ENCODE data around the gene SHROOM3. TPM values are rescaled to one million over a fixed set of nuclear protein-coding genes. Genes with fewer than 3 reads are reported as not detected.

The SHROOM3 gene
- total and polyA plus RNA-seq, 2 of the 13 experiments (the other 11 are each of a cell fraction or from before 2014, with no cell fraction given) = 0.01 TPM; not detected in 1

DNA sequence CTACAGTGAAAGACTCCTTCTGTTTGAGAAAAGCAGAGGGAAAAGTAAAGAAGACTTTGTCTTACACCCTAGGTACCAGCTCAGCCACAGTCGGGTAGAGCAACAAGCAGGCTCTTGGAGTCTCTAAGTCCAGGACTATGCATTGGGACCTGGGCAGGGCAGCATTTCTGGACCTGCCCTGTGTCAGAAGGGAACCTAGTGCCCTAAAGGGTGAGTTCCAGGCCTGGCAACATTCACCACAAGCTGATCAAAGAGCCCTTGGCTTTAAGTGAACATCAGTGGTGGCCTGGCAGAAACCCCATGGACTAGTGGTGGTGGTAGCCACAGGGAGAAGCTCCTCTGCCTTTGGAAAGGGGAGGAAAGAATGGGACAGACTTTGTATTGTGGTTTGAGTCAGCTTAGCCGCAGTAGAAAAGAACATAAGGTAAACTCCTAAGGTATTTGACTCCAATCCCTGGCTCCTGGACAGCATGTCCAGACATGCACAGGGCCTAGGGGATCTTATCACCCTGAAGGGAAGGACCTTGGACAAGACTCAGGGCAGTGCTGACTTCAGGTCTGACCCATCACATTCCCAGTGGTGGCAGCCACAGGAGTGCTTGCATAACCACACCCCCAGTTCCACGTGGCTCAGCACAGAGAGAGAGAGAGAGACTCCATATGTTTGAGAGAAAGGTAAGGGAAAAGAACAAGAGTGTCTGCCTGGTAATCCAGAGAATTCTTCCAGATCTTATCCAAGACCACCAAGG, 46.7 kb upstream of the SHROOM3 start (continued):
- TF ChIP-seq, protein P1, sequence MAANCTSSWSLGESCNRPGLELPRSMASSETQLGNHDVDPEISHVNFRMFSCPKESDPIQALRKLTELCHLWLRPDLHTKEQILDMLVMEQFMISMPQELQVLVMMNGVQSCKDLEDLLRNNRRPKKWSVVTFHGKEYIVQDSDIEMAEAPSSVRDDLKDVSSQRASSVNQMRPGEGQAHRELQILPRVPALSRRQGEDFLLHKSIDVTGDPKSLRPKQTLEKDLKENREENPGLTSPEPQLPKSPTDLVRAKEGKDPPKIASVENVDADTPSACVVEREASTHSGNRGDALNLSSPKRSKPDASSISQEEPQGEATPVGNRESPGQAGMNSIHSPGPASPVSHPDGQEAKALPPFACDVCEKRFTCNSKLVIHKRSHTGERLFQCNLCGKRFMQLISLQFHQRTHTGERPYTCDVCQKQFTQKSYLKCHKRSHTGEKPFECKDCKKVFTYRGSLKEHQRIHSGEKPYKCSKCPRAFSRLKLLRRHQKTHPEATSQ (CRISPR knock-in tag; IDR thresholded peaks at IDR 0.05; ENCODE audit: borderline replicate concordance) = no peak
- TF ChIP-seq, protein P2, sequence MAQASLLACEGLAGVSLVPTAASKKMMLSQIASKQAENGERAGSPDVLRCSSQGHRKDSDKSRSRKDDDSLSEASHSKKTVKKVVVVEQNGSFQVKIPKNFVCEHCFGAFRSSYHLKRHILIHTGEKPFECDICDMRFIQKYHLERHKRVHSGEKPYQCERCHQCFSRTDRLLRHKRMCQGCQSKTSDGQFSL (CRISPR knock-in tag; IDR thresholded peaks at IDR 0.05) = 0 out of 2 replicates have a peak, but pooled peaks have one; percentile 49
- TF ChIP-seq KMT2B (CRISPR knock-in tag; IDR thresholded peaks at IDR 0.05) = no peak
- TF ChIP-seq, protein P3, sequence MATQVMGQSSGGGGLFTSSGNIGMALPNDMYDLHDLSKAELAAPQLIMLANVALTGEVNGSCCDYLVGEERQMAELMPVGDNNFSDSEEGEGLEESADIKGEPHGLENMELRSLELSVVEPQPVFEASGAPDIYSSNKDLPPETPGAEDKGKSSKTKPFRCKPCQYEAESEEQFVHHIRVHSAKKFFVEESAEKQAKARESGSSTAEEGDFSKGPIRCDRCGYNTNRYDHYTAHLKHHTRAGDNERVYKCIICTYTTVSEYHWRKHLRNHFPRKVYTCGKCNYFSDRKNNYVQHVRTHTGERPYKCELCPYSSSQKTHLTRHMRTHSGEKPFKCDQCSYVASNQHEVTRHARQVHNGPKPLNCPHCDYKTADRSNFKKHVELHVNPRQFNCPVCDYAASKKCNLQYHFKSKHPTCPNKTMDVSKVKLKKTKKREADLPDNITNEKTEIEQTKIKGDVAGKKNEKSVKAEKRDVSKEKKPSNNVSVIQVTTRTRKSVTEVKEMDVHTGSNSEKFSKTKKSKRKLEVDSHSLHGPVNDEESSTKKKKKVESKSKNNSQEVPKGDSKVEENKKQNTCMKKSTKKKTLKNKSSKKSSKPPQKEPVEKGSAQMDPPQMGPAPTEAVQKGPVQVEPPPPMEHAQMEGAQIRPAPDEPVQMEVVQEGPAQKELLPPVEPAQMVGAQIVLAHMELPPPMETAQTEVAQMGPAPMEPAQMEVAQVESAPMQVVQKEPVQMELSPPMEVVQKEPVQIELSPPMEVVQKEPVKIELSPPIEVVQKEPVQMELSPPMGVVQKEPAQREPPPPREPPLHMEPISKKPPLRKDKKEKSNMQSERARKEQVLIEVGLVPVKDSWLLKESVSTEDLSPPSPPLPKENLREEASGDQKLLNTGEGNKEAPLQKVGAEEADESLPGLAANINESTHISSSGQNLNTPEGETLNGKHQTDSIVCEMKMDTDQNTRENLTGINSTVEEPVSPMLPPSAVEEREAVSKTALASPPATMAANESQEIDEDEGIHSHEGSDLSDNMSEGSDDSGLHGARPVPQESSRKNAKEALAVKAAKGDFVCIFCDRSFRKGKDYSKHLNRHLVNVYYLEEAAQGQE (IDR thresholded peaks at IDR 0.05; ENCODE audit: borderline replicate concordance in 1 of 2, low read depth in 1 of 2, low read length in 2 of 2) = peak in 1 of 2 experiments; percentile 70; a peak in 3 of 4 replicates
- TF ChIP-seq THYN1 (CRISPR knock-in tag; IDR thresholded peaks at IDR 0.05; ENCODE audit: borderline replicate concordance, low read depth) = no peak
- TF ChIP-seq SP4 (CRISPR knock-in tag; IDR thresholded peaks at IDR 0.05) = no peak
- TF ChIP-seq SMYD3 (CRISPR knock-in tag; IDR thresholded peaks at IDR 0.05) = no peak
- TF ChIP-seq, protein P4, sequence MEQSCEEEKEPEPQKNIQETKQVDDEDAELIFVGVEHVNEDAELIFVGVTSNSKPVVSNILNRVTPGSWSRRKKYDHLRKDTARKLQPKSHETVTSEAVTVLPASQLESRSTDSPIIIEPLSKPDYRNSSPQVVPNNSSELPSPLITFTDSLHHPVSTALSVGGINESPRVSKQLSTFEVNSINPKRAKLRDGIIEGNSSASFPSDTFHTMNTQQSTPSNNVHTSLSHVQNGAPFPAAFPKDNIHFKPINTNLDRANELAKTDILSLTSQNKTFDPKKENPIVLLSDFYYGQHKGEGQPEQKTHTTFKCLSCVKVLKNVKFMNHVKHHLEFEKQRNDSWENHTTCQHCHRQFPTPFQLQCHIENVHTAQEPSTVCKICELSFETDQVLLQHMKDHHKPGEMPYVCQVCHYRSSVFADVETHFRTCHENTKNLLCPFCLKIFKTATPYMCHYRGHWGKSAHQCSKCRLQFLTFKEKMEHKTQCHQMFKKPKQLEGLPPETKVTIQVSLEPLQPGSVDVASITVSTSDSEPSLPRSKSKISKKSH (CRISPR knock-in tag; IDR thresholded peaks at IDR 0.05; ENCODE audit: borderline replicate concordance) = no peak
- TF ChIP-seq ZNF775 (CRISPR knock-in tag; IDR thresholded peaks at IDR 0.05; ENCODE audit: borderline replicate concordance) = no peak
- no peak for TF ChIP-seq ZNF816 (CRISPR knock-in tag; IDR thresholded peaks at IDR 0.05; ENCODE audit: borderline replicate concordance)
- no peak for TF ChIP-seq ELF3 (CRISPR knock-in tag; IDR thresholded peaks at IDR 0.05)
- no peak for TF ChIP-seq MYNN (CRISPR knock-in tag; IDR thresholded peaks at IDR 0.05; ENCODE audit: low read depth)
- TF ChIP-seq, protein P5, sequence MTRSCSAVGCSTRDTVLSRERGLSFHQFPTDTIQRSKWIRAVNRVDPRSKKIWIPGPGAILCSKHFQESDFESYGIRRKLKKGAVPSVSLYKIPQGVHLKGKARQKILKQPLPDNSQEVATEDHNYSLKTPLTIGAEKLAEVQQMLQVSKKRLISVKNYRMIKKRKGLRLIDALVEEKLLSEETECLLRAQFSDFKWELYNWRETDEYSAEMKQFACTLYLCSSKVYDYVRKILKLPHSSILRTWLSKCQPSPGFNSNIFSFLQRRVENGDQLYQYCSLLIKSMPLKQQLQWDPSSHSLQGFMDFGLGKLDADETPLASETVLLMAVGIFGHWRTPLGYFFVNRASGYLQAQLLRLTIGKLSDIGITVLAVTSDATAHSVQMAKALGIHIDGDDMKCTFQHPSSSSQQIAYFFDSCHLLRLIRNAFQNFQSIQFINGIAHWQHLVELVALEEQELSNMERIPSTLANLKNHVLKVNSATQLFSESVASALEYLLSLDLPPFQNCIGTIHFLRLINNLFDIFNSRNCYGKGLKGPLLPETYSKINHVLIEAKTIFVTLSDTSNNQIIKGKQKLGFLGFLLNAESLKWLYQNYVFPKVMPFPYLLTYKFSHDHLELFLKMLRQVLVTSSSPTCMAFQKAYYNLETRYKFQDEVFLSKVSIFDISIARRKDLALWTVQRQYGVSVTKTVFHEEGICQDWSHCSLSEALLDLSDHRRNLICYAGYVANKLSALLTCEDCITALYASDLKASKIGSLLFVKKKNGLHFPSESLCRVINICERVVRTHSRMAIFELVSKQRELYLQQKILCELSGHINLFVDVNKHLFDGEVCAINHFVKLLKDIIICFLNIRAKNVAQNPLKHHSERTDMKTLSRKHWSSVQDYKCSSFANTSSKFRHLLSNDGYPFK (CRISPR knock-in tag; IDR thresholded peaks at IDR 0.05; ENCODE audit: borderline replicate concordance) = no peak
- no peak for TF ChIP-seq YY1 (IDR thresholded peaks at IDR 0.05; ENCODE audit: insufficient read depth, insufficient replicate concordance, low read depth, low read length)
- TF ChIP-seq ZNF235 (CRISPR knock-in tag; IDR thresholded peaks at IDR 0.05; ENCODE audit: borderline replicate concordance) = no peak
- TF ChIP-seq ZNF678 (CRISPR knock-in tag; IDR thresholded peaks at IDR 0.05) = no peak
- TF ChIP-seq ZBTB20 (CRISPR knock-in tag; IDR thresholded peaks at IDR 0.05; ENCODE audit: borderline replicate concordance, low read depth) = no peak

Data from HepG2 (cell line).